Neural progenitor cell (in vitro differentiated cells): ENCODE measurements around the gene ASPDH.
A peak's percentile ranks its signal among the peaks of the same experiment; 100 is the strongest.

Experiments
- EZH2 ChIP-seq: fragments of 200-600 bp; sonication (generic); IDR thresholded peaks from 2 replicates; pipeline ENCODE4 v1.6.1; 2017; ENCODE audit warnings: antibody characterized with exemption, mild to moderate bottlenecking, moderate library complexity
- EZH2phosphoT487 ChIP-seq: fragments of 200-600 bp; sonication (generic); IDR thresholded peaks from 2 replicates; pipeline ENCODE4 v1.6.1; 2017; ENCODE audit warnings: antibody characterized with exemption
- TF ChIP-seq, protein P1 (sequence below): fragments of 200-600 bp; sonication (generic); IDR thresholded peaks from 2 replicates; pipeline ENCODE4 v1.5.1; 2017; ENCODE audit warnings: antibody characterized with exemption, mild to moderate bottlenecking

DNA sequence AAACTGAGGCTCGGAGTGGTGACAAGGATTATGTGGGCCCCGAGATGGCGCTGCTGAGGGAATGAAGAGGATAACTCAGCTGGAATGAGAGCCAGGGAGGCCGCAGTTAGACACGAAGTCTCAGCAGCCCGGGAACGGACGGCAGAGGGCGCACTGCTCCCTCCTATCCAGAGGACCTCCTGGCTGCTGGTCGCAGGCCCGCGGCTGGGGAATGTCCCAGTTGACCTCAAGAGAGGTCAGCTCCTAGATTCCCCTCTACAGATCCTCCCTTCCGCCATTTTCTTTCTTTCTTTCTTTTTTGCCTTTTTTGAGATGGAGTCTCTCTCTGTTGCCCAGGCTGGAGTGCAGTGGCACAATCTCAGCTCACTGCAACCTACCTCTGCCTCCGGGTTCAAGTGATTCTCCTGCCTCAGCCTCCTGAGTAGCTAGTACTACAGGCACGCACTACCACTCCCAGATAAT, 24.1 kb upstream of the ASPDH start:
- TF ChIP-seq, protein P1, sequence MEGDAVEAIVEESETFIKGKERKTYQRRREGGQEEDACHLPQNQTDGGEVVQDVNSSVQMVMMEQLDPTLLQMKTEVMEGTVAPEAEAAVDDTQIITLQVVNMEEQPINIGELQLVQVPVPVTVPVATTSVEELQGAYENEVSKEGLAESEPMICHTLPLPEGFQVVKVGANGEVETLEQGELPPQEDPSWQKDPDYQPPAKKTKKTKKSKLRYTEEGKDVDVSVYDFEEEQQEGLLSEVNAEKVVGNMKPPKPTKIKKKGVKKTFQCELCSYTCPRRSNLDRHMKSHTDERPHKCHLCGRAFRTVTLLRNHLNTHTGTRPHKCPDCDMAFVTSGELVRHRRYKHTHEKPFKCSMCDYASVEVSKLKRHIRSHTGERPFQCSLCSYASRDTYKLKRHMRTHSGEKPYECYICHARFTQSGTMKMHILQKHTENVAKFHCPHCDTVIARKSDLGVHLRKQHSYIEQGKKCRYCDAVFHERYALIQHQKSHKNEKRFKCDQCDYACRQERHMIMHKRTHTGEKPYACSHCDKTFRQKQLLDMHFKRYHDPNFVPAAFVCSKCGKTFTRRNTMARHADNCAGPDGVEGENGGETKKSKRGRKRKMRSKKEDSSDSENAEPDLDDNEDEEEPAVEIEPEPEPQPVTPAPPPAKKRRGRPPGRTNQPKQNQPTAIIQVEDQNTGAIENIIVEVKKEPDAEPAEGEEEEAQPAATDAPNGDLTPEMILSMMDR = peak; percentile 84
- TF ChIP-seq EZH2 (no peak), EZH2phosphoT487 (no peak)
